ENCODE results near the gene KRT8.

KRT8 gene

GRCh38 chr12:52924764-52925716, 20.2 kb upstream of the KRT8 start:
- no peak for DNase-seq

DNA sequence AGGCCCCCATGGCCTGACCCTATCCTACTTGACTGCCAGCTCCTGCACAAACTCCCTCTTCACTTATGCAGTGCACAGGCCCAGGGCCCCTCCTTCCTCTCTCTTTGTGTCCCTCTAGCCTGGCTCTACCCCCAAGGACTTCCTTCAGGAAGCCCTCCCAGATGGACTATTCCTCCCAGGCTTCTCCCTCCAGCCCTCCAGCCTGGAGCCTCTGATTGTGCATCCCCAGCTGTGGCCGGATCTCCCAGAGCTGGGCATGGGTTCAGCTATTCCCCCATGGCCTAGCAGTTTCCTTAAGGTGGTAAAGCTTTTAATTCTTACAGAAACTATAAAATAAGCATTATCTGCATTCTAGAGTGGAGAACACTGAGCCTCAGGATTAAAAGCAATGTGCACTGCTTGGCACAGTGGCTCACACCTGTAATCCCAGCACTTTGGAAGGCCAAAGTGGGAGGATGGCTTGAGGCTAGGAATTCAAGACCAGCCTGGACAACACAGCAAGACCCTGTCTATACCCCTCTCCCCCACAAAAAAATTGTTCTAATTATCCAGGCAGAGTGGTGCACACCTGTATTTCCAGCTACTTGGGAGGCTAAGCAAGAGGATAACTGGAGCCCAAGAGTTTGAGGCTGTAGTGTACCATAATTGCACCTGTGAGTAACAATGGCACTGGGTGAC, 16.8 kb upstream of the KRT8 start:
- no peak for DNase-seq

- no peak for DNase-seq
Observed at GRCh38 chr12:52920937-52921336, 16.1 kb upstream of the KRT8 start.

- DNase-seq: no peak
Observed at GRCh38 chr12:52918784-52919183, 13.9 kb upstream of the KRT8 start.

- DNase-seq: no peak
Observed at GRCh38 chr12:52918351-52918750, 13.5 kb upstream of the KRT8 start.

GRCh38 chr12:52917800-52918199, 12.9 kb upstream of the KRT8 start:
- no peak for DNase-seq

DNA sequence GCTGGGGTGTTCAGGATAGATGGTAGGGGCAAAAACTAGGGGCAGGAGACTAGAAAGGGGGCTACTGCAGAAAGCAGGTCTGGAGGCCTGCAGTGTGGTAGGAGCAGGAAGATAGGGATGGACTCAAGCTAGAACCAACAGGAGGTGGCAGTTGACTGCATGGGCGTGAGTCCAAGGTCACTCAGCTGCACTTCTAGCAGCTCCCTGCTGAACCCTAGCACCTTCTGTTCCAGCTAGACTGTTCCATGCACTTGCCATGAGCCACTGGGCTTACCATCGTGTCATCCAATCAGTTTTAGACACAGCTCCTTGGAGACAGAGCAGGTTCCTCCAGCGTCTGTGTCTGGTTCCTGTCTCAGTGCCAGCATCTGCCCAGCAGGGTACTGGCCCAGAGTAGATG, 11.3 kb upstream of the KRT8 start:
- no peak for DNase-seq

DNA sequence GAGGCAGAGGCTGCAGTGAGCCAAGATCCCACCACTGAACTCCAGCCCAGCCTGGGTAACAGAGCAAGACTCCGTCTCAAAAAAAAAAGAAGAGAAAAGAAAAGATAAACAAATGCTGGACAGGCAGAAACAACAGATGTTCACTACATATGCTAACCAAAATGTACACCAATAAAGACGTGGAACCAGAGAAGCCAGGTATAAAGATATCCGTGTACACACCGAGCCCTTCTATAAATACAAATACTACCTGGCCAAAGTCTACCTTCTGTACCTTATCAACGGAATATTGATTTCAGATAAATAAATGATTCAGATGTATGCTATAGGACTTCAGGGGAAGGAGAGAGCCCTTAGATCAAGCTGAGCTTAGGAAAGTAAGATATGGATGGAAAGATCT, 10.8 kb upstream of the KRT8 start:
- DNase-seq: no peak

DNA sequence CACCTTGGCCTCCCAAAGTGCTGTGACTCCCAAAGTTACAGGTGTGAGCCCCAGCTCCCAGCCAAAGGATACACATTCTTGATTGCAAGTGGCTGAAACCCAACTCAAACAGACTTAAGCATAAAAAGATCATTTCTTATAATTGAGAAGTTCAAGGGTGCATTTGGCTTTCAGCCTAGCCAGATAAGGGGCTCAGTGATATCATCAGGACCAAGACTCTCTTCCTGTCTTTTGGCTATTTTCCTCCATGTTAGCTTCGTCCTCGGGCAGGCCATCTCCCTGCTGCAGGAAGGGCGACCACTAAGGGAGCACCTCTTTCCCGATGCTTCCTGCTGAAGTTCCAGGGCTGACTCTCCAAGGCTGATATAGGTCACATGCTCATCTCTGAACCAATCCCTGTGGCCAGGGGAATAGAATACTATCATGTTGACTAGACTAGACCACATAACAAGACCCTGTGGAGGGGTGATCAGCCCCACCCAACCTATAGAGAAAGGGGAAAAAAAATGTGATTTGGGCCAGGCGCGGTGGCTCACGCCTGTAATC, 9.8 kb upstream of the KRT8 start:
- no peak for DNase-seq

DNA sequence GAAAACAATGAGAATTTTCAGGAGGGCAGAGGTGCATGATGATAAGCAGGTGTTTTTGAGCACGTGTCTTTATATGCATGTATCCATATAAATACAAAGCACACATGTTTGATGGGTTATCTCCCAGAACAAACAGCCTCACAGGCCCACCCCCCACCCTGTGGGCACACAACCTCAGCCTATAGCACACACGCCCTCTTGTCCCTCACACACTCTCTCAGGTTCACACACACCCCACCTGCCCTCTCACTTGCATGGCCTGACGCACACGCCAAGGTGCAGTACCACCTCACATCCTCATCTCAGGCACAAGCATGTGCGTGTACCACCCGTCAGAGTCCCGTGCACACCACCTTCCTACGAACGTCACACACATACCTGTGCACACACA, 8.6 kb upstream of the KRT8 start:
- no peak for DNase-seq

- DNase-seq: no peak
Observed at GRCh38 chr12:52912711-52913430, 8.0 kb upstream of the KRT8 start.

DNA sequence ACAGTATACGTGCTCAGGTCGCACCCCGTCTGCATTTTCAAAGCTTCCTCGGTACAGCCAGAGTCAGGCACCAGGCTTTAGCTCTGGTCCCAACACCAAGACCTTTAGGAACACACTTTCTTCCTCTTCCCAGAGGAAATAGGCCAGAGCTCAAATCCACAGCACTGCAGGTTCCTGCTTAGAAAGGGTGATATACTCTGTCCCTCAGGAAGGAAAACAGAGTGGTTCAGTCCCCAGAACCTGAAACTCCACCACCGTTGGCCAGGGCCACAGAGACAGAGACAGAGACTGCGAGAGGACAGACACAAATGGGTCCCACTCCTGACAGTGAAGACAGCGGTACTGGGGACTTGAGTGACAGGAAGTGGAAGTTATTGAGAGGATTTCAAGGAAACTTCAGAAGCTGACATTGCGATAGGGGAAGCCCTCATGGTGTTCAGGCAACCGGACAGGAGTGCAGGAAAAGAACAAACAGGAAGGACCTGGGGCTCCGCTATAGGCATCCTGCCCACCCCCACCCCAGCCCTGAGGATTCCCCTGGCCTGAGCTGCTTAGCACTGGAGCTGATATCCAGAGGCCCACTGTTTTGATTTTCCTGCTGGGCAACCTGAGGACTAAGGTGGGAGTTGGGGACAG, 5.5 kb upstream of the KRT8 start:
- DNase-seq: no peak

DNA sequence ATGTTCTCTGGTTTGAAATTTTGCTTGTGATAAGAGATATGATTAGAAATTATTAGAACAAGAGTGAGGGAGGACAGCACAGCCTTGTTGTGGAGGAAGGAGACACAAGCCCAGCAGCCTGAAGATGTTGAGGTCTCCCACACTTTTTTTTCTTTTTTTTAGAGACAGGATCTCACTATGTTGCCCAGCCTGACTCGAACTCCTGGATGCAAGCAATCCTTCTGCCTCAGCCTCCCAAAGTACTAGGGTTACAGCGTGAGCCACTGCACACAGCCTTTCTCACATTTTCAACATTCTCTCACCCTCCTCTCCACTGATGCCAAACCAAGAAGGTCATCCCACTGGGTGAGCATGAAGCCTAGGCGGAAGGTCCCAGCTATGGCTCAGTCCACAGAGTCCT, 4.9 kb upstream of the KRT8 start:
- no peak for DNase-seq

DNA sequence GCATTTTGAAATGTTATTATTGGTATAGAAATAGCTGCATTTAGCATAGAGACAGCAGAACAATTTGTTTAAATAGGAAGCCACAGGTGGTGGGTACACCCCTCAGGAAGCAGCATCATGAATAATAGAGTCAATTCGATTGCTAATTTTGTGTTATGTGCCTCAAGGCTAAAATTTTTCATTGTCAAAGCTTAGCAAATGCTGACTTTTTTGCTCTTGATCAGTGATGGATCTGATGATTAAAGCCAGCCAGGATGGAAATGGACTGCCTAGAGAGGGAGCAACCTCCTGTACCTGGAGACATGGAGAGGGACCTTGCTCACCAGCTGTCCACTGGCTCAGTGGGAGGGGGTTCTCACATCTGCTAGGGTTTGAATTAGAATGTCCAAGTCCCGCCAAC, 4.5 kb upstream of the KRT8 start:
- no peak for DNase-seq

GRCh38 chr12:52907092-52907810, 2.4 kb upstream of the KRT8 start:
- DNase-seq: peak; percentile 43

DNA sequence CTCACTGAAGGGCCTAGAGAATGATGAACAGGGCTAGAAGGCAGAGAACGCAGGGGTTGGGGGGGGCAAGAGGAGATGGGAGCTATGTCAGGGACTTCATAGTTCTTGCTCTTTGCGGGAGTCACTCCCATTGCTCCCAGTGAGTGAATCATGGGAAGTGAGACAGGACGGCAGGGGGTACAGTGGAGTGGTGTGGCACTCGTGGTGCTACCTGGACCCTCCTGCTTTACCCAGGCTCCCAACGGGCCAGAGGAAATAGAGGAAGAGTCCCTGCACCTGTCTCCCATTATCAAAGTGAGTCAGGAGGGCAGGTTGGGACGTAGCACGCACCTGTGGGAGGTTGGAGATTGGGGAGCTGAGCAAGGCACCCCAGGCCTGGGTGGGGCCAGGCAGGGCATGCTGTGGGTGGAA, 1.3 kb upstream of the KRT8 start:
- no peak for DNase-seq

GRCh38 chr12:52903855-52904508, 894 bp downstream of the KRT8 start:
- peak; percentile 25 for DNase-seq

DNA sequence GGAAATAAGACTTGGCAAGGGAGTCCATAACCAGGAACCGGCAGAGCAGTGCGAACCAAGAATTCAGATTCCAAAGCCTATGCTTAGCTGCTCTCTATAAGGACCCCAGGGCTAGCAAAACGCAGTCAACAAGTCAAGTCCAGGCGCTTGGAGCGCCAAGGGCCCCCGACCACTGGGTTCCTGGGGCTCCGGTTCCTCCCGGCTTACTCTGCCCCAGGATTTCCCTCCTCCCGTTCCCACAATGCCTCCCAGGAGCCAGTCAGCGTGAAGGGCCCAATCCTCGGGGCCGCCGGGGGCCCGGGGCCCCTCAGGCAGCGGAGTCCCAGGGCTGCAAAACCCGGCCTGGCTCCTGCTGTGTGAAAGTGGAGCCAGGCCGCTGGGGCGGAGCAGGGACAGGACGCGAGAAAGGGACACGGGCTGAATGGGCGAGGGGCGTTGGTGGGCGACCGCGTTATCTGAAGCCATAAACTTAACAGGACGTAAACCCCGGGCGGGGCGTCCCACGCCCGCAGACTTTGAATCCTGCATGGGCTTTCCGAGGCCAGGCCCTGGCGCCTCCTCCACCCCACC, 1.5 kb downstream of the KRT8 start:
- peak; percentile 70 for DNase-seq

DNA sequence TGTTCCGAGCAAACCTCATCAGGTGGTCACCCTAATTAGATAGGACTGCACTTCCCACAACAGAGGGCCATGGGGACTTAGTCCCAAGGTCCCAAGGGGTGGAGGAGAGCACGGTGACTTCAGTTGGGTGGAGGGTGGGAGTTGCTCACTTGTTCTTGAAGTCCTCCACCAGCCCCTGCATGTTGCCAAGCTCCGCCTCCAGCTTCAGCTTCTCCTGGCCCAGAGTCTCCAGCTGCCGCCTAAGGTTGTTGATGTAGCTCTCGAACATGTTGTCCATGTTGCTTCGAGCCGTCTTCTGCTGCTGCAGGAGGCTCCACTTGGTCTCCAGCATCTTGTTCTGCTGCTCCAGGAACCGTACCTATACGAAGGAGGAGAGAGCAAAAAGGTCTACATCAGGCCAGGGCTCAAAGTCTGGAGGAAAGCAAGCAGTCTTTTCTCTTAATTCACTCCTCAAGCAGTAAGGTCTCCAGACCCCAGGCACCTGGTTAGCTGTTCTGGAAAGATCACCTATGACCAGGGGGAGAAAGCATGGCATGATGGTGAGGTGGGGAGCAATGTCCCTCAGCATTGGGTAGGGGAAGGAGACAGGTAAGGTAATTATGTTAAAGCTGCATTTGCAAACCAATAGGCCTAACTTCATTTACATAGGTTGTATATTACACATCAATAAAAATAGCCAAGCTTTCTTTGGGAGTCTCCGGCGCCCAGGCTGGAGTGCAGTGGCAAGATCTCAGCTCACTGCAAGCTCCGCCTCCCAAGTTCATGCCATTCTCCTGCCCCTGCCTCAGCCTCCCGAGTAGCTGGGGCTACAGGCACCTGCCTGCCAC, 2.9 kb downstream of the KRT8 start:
- no peak for DNase-seq

Measured in NCI-H1092 (cell line).